ENCODE measurements around the gene PKDCC.
"Not testable (repeated sequence)": the region's sequence is repeated elsewhere in the genome, so short reads cannot be mapped to it uniquely, and the experiment has no call there.

Gene PKDCC

GRCh38 chr2:42030829-42031228, 17.0 kb upstream of the PKDCC start:
- DNase-seq (ENCODE audit: low read depth) = no peak

GRCh38 chr2:42031281-42032223, 16.3 kb upstream of the PKDCC start:
- no peak for DNase-seq (ENCODE audit: low read depth)

GRCh38 chr2:42032224-42032620, 15.6 kb upstream of the PKDCC start:
- DNase-seq (ENCODE audit: low read depth) = no peak

GRCh38 chr2:42032745-42033144, 15.1 kb upstream of the PKDCC start:
- DNase-seq (ENCODE audit: low read depth) = no peak

- not testable (repeated sequence) for DNase-seq (ENCODE audit: low read depth)
Observed at GRCh38 chr2:42034096-42034495, 13.7 kb upstream of the PKDCC start.

GRCh38 chr2:42035241-42035640, 12.6 kb upstream of the PKDCC start:
- no peak for DNase-seq (ENCODE audit: low read depth)

GRCh38 chr2:42036413-42036812, 11.4 kb upstream of the PKDCC start:
- DNase-seq (ENCODE audit: low read depth) = no peak

GRCh38 chr2:42036940-42037339, 10.9 kb upstream of the PKDCC start:
- DNase-seq (ENCODE audit: low read depth) = no peak

GRCh38 chr2:42040643-42041278, 7.1 kb upstream of the PKDCC start:
- no peak for DNase-seq (ENCODE audit: low read depth)

- no peak for DNase-seq (ENCODE audit: low read depth)
Observed at GRCh38 chr2:42041377-42042127, 6.3 kb upstream of the PKDCC start.

- DNase-seq (ENCODE audit: low read depth) = no peak
Observed at GRCh38 chr2:42042631-42043355, 5.0 kb upstream of the PKDCC start.

- DNase-seq (ENCODE audit: low read depth) = no peak
Observed at GRCh38 chr2:42043789-42044394, 3.9 kb upstream of the PKDCC start.

- DNase-seq (ENCODE audit: low read depth) = no peak
Observed at GRCh38 chr2:42044939-42045338, 2.9 kb upstream of the PKDCC start.

- DNase-seq (ENCODE audit: low read depth) = no peak
Observed at GRCh38 chr2:42045352-42045751, 2.5 kb upstream of the PKDCC start.

GRCh38 chr2:42045848-42046748, 1.7 kb upstream of the PKDCC start:
- no peak for DNase-seq (ENCODE audit: low read depth)

- no peak for DNase-seq (ENCODE audit: low read depth)
Observed at GRCh38 chr2:42046819-42047487, 868 bp upstream of the PKDCC start.

GRCh38 chr2:42048299-42049220, 739 bp downstream of the PKDCC start:
- DNase-seq (ENCODE audit: low read depth) = no peak

GRCh38 chr2:42049221-42050009, 1.6 kb downstream of the PKDCC start:
- no peak for DNase-seq (ENCODE audit: low read depth)

Data from activated gamma-delta T cell treated with anti-CD3 and anti-CD28 coated beads, Interleukin-2, amount 50 U/mL, for 16 hours (primary cell).